GM21528 (cell line): ENCODE measurements around the gene ECM1.

Source experiments
- ATAC-seq: cut with Tn5 transposase; IDR thresholded peaks from one replicate; pipeline ENCODE4 v1.9.1; 2021; ENCODE audit warnings: mild to moderate bottlenecking, moderate library complexity; ENCODE audit not compliant: unreplicated experiment, low FRiP score

ECM1 gene

GRCh38 chr1:150557065-150557600 lies 49.2 kb downstream of the ECM1 start:
- no peak for ATAC-seq

DNA sequence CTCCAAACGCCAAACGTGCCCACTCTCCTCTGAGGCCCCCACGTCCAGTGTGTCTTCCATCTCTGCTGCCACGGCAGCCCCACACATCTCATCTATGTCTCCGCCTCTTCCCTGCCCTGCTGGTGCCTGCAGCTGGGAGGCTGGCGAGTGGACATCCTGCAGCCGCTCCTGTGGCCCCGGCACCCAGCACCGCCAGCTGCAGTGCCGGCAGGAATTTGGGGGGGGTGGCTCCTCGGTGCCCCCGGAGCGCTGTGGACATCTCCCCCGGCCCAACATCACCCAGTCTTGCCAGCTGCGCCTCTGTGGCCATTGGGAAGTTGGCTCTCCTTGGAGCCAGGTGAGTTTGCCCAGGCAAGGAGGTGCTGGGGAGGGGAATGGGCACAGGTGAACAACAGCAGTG lies 49.9 kb downstream of the ECM1 start:
- ATAC-seq: no peak

GRCh38 chr1:150558303-150558704 lies 50.4 kb downstream of the ECM1 start:
- no peak for ATAC-seq

DNA sequence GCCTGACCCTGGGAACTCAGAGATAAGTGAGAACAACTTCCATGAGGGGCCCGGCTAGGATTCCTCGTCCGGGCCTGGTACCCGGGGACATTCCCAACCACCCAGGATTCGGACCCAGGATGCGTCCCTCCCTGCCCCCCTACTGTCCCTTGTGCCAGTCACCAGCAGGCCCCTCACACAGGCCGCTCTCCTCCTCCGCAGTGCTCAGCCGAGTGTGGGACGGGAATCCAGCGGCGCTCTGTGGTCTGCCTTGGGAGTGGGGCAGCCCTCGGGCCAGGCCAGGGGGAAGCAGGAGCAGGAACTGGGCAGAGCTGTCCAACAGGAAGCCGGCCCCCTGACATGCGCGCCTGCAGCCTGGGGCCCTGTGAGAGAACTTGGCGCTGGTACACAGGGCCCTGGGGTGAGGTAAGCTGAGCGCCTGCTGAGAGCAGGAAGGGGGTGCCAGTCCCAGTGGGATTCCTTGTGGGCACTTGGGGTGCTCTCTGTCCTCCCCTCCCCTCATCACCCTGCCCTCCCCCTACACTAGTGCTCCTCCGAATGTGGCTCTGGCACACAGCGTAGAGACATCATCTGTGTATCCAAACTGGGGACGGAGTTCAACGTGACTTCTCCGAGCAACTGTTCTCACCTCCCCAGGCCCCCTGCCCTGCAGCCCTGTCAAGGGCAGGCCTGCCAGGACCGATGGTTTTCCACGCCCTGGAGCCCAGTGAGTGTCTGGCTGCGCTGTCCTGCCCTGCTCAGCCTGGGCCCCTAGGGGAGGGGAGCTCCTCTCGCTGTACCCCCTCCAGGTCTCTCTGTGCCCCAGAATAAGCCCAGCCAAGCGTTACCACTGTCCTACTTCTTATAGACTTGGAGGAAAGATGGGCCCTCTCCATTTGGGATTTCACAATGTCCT lies 51.1 kb downstream of the ECM1 start:
- no peak for ATAC-seq

DNA sequence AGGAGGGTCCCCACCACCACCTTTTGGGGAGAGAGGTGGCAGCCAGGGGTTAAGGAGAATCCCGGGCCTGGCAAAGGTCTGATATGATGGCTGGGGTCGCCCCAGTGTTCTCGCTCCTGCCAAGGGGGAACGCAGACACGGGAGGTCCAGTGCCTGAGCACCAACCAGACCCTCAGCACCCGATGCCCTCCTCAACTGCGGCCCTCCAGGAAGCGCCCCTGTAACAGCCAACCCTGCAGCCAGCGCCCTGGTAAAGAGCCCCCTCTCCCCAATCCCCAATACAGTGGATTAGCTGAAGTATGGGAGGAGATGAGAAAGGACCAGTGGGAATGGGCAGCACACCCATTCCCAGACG lies 51.7 kb downstream of the ECM1 start:
- no peak for ATAC-seq

- ATAC-seq: no peak
Observed at GRCh38 chr1:150560011-150560438, 52.1 kb downstream of the ECM1 start.

DNA sequence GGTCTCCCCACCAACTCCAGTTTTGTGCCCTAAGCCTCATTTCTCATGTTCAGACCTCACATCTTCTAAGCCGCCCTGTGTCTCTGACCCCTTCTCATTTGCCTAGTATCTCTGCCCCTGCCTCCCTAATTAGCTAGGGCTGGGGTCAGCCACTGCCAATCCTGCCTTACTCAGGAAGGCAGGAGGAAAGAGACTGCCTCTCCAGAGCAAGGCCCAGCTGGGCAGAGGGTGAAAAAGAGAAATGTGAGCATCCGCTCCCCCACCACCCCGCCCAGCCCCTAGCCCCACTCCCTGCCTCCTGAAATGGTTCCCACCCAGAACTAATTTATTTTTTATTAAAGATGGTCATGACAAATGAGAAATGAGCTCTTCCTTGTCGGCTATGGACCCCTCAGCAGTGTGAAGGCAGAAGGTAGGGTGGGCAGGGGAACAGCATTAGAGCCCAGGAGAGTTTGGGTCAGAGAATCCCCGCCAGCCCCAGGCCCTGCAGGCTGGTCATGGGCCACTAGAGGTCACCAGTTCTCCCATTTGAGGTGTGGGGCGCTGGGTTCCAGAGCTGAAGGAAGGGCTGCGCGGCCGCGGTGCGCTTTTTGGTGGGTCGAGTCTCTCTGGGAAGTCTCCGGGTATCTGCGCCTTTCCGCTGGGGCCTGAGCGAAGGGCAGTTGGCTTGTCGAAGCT lies 52.8 kb downstream of the ECM1 start:
- peak; percentile 28 for ATAC-seq

DNA sequence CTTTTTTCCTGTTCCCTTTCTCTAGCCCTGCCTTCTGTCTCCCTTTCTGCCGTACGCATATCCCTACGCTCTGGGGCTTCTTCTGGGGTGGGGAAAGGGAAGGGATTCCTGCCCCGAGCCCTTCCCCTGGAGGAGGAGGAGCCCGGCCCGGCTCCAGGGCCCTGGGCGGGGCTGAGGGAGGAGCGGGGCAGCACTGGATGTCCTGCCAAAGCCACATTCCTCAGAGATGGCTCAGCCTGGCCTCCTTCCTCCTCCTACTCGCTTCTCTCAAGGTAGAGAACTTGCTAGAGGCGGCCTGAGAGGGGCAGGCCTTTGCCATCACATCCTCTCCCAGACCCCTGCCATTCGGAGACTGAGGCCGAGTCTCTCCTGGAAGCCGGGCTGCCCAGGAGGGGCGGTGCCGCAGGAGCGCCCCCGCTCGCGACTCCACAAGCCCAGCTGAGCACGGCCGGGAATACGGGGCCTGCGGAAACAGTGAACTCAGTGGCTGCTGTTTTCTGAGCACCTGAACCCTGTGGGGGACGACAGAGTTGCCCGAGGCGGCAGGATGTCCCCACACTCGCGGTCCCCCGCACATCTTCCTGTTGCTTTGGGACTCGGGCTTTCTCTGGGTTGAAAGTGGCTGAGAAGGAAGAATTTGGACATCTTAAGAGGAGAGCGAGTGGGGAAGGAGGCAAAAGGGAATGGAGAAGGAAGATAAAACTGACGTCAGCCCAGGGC lies 53.5 kb downstream of the ECM1 start:
- peak; percentile 6 for ATAC-seq

DNA sequence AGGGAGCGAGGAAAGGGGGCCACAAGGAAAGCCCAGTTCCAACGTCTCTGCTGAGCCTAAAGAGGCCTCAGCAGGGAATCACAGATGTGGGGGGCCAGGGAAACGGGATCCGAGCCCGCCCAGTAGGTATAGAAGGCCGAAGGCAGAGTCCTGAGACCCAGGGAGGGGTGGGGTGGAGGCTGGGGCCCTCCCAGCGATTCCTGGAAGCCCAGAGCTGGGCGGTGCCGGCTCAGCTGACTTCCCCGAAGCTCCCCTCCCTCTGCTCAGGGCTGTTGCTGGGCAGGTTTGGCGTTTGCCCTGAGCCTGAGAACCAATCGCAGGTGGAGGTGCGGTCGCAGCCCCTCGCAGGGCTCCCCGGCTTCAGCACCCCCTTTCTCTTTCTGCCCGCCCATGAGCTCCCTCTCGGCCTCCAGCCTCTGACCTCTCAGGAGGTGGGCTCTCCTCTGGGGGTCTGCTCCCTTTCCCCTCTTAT lies 54.1 kb downstream of the ECM1 start:
- peak; percentile 39 for ATAC-seq

DNA sequence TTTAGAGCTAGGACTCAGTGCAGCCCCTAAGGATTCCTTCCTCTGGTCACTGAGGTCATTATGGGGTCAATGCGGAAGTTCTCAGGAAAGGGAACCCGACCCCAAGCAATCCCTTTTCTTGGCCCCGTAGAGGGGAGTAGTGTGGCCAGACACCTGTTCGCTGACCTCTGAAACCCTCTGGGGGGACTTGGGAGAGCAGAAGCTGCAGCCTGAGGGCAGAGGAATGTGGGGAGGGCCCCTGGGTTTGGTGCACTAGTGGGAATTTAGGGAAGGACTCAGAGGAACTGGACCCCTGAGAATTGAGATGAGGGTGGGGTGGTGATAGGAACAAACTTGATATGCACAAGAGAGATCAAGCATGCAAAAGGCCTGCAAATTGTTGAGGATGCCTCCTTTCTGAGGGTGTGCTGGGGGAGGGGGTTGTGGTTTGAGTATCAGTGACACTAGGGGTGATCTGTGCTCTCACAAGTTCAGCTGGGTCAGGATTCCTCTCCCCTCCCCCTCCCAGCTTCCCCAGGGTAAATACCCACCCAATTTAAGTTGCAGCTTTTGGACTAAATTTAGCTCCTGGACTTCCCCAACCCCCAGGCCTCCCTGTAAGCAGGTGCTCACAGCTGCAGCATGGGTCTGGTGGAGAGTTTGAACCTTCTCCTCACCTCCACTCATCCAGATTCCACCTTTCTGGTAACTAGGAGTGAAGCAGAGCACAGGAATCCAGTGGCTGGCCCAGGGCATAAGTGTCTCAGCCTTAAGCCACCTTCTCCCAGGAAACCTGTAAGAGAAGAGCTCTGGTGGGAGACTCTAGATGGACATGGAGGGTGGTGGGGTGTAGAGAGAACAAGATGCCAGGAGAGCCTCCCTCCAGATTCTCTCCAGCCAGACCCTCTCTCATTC lies 54.8 kb downstream of the ECM1 start:
- ATAC-seq: peak; percentile 41
